Mesothelial cell of epicardium (in vitro differentiated cells): ENCODE results near the gene C12orf54. TPM values are rescaled to one million over a fixed set of nuclear protein-coding genes. Genes with fewer than 3 reads are reported as not detected.
"Not testable (repeated sequence)": the region's sequence is repeated elsewhere in the genome, so short reads cannot be mapped to it uniquely, and the experiment has no call there.

Experiments
- DNase-seq, 2 experiments: peaks; one replicate each; pipeline ENCODE4 v3.0.0; 2021; ENCODE audit warnings: low spot score in 2 of 2; ENCODE audit not compliant: unreplicated experiment in 2 of 2
- H3K27ac Mint-ChIP-seq: 2 replicates; pipeline ENCODE4 v1.8.0; 2021; ENCODE audit warnings: mixed read lengths
- H3K27me3 Mint-ChIP-seq: 2 replicates; pipeline ENCODE4 v1.8.0; 2021; ENCODE audit warnings: low read depth, mixed read lengths
- H3K36me3 Mint-ChIP-seq: 2 replicates; pipeline ENCODE4 v1.8.0; 2021; ENCODE audit warnings: mixed read lengths
- H3K4me1 Mint-ChIP-seq: 2 replicates; pipeline ENCODE4 v1.8.0; 2021; ENCODE audit warnings: mixed read lengths
- H3K4me3 Mint-ChIP-seq: 2 replicates; pipeline ENCODE4 v1.8.0; 2021; ENCODE audit warnings: mild to moderate bottlenecking, moderate library complexity, mixed read lengths
- H3K9me3 Mint-ChIP-seq: 2 replicates; pipeline ENCODE4 v1.8.0; 2021; ENCODE audit warnings: mixed read lengths
- CTCF ChIP-seq: fragments of 200-600 bp; sonication (generic); IDR thresholded peaks from one replicate; pipeline ENCODE4 v1.5.0; 2021; ENCODE audit warnings: antibody characterized with exemption; ENCODE audit not compliant: unreplicated experiment
- total RNA-seq: library from RNA; stranded (reverse); gene quantifications from 3 replicates; pipeline ENCODE4 v1.2.1, GENCODE V29; 2021

C12orf54 gene
- total RNA-seq, 1 donor from 2014 or later, result 0.34 TPM

- Mint-ChIP-seq H3K9me3 (peaks cover 37% of the 10 kb centered on the region), H3K27me3 (no peaks in the 10 kb centered on the region), H3K36me3 (no peaks in the 10 kb centered on the region), H3K27ac (no peak overlapping the region), H3K4me1 (no peaks in the 10 kb centered on the region), H3K4me3 (no peak overlapping the region)
- no peak for TF ChIP-seq CTCF
- no peak for DNase-seq
These were observed 32.4 kb downstream of the C12orf54 start for GRCh38 chr12:48514728-48515127.

GRCh38 chr12:48520381-48520780, 38.1 kb downstream of the C12orf54 start:
- H3K27ac Mint-ChIP-seq, H3K36me3 Mint-ChIP-seq: not testable (repeated sequence)

GRCh38 chr12:48525332-48525731, 43.0 kb downstream of the C12orf54 start, which contains the start of gene OR8S1:
TSS of gene OR8S1 (plus strand) at chr12:48525632. CDS start at chr12:48525632, 0 bp downstream.
- DNase-seq, result no peak
- Mint-ChIP-seq H3K4me1 (no peaks in the 10 kb centered on the region), H3K27ac (no peak within 1 kb of the TSS), H3K4me3 (no peak within 1 kb of the TSS), H3K27me3 (no peaks in the 10 kb centered on the region), H3K9me3 (peaks cover 25% of the 10 kb centered on the region), H3K36me3 (no peaks in the 10 kb centered on the region)
- TF ChIP-seq CTCF, result no peak

More at GRCh38 chr12:48520381-48520780, 38.1 kb downstream of the C12orf54 start:
- not testable (repeated sequence) for H3K4me3 Mint-ChIP-seq, H3K9me3 Mint-ChIP-seq, H3K27me3 Mint-ChIP-seq, H3K4me1 Mint-ChIP-seq, DNase-seq

GRCh38 chr12:48527891-48528670, 45.8 kb downstream of the C12orf54 start:
- H3K36me3 Mint-ChIP-seq, result no peaks in the 10 kb centered on the region
- peaks cover 38% of the 10 kb centered on the region for H3K9me3 Mint-ChIP-seq

GRCh38 chr12:48532601-48533000, 50.3 kb downstream of the C12orf54 start:
- Mint-ChIP-seq H3K9me3 (peaks cover 58% of the 10 kb centered on the region), H3K36me3 (no peaks in the 10 kb centered on the region), H3K27ac (no peak overlapping the region), H3K4me1 (no peaks in the 10 kb centered on the region), H3K27me3 (no peaks in the 10 kb centered on the region), H3K4me3 (no peak overlapping the region)
- no peak for DNase-seq
- TF ChIP-seq CTCF, result no peak

More at GRCh38 chr12:48527891-48528670, 45.8 kb downstream of the C12orf54 start:
- Mint-ChIP-seq H3K4me3 (no peak overlapping the region), H3K4me1 (no peaks in the 10 kb centered on the region), H3K27me3 (no peaks in the 10 kb centered on the region), H3K27ac (no peak overlapping the region)
- no peak for TF ChIP-seq CTCF
- no peak for DNase-seq

GRCh38 chr12:48536602-48537001, 54.3 kb downstream of the C12orf54 start:
- Mint-ChIP-seq H3K4me3 (no peak overlapping the region), H3K36me3 (no peaks in the 10 kb centered on the region), H3K4me1 (no peaks in the 10 kb centered on the region), H3K27ac (no peak overlapping the region), H3K27me3 (no peaks in the 10 kb centered on the region), H3K9me3 (peaks cover 54% of the 10 kb centered on the region)
- no peak for TF ChIP-seq CTCF
- DNase-seq, result no peak
